ENCODE results near the gene PSAP.

Gene PSAP

GRCh38 chr10:71815515-71816130, 35.4 kb downstream of the PSAP start:
- no peak overlapping the region for H3K27ac ChIP-seq
- no peak for TF ChIP-seq ZFX (IDR thresholded peaks at IDR 0.05; ENCODE audit: borderline replicate concordance)
- no peak for TF ChIP-seq CTCF (IDR thresholded peaks at IDR 0.05)

DNA sequence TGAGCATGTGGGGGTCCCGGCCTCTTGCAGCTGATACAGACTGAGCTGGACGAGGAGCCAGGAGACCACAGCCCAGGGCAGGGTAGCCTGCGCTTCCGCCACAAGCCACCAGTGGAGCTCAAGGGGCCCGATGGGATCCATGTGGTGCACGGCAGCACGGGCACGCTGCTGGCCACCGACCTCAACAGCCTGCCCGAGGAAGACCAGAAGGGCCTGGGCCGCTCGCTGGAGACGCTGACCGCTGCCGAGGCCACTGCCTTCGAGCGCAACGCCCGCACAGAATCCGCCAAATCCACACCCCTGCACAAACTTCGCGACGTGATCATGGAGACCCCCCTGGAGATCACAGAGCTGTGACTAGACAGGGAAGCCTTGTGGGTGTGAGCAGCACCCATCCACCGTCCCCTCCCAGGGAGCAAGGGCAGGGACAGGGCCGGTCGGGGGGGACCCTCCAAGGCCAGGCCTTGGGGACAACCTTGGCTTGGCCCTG, 36.1 kb downstream of the PSAP start:
- H3K27ac ChIP-seq = no peak overlapping the region
- TF ChIP-seq CTCF (IDR thresholded peaks at IDR 0.05) = no peak
- no peak for TF ChIP-seq ZFX (IDR thresholded peaks at IDR 0.05; ENCODE audit: borderline replicate concordance)

- H3K27ac ChIP-seq = no peak overlapping the region
Observed at GRCh38 chr10:71812913-71813590, 38.0 kb downstream of the PSAP start.

GRCh38 chr10:71812016-71812912, 38.8 kb downstream of the PSAP start:
- TF ChIP-seq CTCF (IDR thresholded peaks at IDR 0.05) = peak; percentile 88
- no peak for TF ChIP-seq ZFX (IDR thresholded peaks at IDR 0.05; ENCODE audit: borderline replicate concordance)
- H3K27ac ChIP-seq = no peak overlapping the region

More at GRCh38 chr10:71812913-71813590, 38.0 kb downstream of the PSAP start:
- TF ChIP-seq CTCF (IDR thresholded peaks at IDR 0.05) = no peak
- TF ChIP-seq ZFX (IDR thresholded peaks at IDR 0.05; ENCODE audit: borderline replicate concordance) = no peak

GRCh38 chr10:71811351-71811750, 39.7 kb downstream of the PSAP start:
- TF ChIP-seq CTCF (IDR thresholded peaks at IDR 0.05) = no peak
- TF ChIP-seq ZFX (IDR thresholded peaks at IDR 0.05; ENCODE audit: borderline replicate concordance) = no peak
- no peak overlapping the region for H3K27ac ChIP-seq

- no peak overlapping the region for H3K27ac ChIP-seq
Observed at GRCh38 chr10:71810048-71810750, 40.9 kb downstream of the PSAP start.

More at GRCh38 chr10:71810048-71810750, 40.9 kb downstream of the PSAP start:
- TF ChIP-seq ZFX (IDR thresholded peaks at IDR 0.05; ENCODE audit: borderline replicate concordance) = no peak
- TF ChIP-seq CTCF (IDR thresholded peaks at IDR 0.05) = no peak
